22Rv1 (cell line): ENCODE measurements around the gene BASP1.

Source experiments
- ZFX ChIP-seq: fragments of 450-650 bp; IDR thresholded peaks from 2 replicates; pipeline ENCODE4 v1.6.1; 2017; ENCODE audit warnings: antibody characterized with exemption, borderline replicate concordance
- TF ChIP-seq, protein P1 (sequence below): fragments of 450-650 bp; IDR thresholded peaks from 2 replicates; pipeline ENCODE4 v1.5.1; 2017; ENCODE audit warnings: mild to moderate bottlenecking

DNA sequence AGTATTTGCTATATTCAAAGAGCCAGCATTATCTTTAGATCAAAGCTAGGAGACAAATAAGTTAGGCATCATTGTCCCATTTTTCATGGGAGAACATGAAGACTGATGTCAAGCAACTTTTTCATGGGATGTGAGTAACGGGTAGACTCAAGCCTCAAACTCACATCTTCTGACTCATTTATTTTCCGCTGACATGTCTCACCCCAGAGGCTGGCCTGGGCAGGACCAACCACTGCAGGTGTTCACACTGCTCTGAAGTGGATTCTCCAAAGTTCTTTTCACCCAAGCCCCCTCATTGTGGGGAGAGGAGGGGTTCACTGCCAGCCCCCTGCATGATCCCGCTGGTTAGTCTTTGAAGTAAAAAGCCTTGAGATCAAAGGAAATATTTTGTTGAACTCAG, 34.9 kb upstream of the BASP1 start:
- TF ChIP-seq, protein P1, sequence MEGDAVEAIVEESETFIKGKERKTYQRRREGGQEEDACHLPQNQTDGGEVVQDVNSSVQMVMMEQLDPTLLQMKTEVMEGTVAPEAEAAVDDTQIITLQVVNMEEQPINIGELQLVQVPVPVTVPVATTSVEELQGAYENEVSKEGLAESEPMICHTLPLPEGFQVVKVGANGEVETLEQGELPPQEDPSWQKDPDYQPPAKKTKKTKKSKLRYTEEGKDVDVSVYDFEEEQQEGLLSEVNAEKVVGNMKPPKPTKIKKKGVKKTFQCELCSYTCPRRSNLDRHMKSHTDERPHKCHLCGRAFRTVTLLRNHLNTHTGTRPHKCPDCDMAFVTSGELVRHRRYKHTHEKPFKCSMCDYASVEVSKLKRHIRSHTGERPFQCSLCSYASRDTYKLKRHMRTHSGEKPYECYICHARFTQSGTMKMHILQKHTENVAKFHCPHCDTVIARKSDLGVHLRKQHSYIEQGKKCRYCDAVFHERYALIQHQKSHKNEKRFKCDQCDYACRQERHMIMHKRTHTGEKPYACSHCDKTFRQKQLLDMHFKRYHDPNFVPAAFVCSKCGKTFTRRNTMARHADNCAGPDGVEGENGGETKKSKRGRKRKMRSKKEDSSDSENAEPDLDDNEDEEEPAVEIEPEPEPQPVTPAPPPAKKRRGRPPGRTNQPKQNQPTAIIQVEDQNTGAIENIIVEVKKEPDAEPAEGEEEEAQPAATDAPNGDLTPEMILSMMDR, result no peak
- TF ChIP-seq ZFX, result no peak
